SIG-M5 (cell line): ENCODE measurements around the gene PAPLN.

Experiments used
- DNase-seq: peaks from one replicate; lab custom pipeline; 2025; lab: John Stamatoyannopoulos, UW

Gene PAPLN

GRCh38 chr14:73232984-73233383 lies 4.3 kb upstream of the PAPLN start:
- DNase-seq = no peak

GRCh38 chr14:73233564-73233963 lies 3.7 kb upstream of the PAPLN start:
- no peak for DNase-seq

DNA sequence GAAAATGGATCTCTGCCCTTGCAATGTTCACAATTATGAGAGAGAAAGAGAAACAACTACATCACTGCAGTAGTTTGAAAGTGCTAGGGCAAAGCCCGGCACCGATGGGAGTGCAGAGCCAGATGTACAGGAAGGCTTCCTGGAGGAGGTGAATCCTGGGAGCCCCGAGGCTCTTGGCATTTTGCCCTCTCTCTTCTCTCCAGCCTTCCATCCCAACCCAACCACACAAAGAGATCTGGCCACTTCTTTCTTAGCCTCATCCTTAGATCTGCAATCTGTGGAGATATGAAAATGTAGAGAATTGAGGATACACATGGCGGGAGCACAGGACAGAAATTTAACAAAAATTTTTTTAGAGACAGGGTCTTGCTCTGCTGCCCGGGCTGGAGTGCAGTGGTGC lies 3.3 kb upstream of the PAPLN start:
- no peak for DNase-seq

- DNase-seq = no peak
These were observed 2.5 kb upstream of the PAPLN start for GRCh38 chr14:73234586-73235394.

- no peak for DNase-seq
These were observed 1.7 kb upstream of the PAPLN start for GRCh38 chr14:73235531-73236155.

DNA sequence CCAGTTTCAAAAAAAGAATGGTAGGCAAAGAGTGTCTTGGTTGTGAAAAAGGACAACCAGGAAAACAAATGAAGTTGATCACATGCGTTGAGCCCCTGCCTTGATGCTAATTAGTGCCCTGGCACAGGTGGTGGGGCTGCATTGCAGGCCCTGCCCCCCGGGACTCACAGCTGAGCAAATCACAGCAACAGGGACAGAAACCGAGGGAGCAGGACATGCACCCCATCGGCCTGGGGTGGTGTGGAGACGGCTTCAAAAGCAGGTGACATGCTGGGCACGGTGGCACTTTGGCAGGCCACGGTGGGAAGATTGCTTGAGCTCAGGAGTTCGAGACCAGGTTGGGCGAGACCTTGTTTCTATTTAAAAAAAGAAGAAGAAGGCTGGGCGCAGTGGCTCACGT lies 1.1 kb upstream of the PAPLN start:
- DNase-seq = no peak

- no peak for DNase-seq
These were observed 521 bp upstream of the PAPLN start for GRCh38 chr14:73236752-73237218.

- no peak for DNase-seq
These were observed 599 bp downstream of the PAPLN start for GRCh38 chr14:73237786-73238423.

DNA sequence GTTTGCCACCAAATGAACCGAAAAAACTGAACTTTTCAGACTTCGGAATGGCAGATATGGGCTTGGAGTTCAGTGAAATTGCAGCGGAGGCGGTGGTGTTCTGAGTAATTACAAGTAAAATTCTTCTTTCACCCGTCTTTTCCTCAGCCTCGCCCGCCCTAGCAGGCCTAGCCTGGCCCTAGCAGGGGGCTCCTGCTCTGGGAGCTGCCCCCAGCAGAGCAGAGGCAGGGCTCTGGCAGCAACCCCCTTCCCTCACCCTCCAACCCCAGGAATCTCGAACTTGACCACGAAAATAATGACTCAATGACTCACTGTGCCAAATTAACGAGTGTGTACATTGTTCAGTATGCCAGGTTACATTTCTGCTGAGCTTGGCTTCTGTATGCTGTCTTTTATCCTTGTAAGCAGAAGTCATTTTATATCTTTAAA lies 1.1 kb downstream of the PAPLN start:
- DNase-seq = no peak

DNA sequence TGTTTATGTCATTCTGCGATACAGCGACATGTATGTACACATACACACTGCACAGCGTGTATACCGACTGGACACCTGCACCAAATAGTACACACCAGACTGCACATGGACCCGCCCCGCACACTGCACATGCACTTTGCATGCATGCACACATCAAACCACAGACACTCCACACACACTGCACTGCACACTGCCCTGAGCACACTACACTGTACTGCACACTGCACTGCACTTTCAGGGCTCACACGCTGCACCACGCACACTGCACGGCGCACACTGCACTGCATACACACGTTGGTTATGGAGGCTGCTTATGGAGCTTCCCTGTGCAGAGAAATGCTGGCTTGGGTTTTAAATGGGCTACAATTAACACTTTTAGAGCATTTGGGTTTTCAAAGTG lies 1.6 kb downstream of the PAPLN start:
- DNase-seq = no peak

GRCh38 chr14:73239393-73240241 lies 2.3 kb downstream of the PAPLN start:
- DNase-seq = no peak

GRCh38 chr14:73240816-73241480 lies 3.6 kb downstream of the PAPLN start:
- DNase-seq = peak; percentile 16

DNA sequence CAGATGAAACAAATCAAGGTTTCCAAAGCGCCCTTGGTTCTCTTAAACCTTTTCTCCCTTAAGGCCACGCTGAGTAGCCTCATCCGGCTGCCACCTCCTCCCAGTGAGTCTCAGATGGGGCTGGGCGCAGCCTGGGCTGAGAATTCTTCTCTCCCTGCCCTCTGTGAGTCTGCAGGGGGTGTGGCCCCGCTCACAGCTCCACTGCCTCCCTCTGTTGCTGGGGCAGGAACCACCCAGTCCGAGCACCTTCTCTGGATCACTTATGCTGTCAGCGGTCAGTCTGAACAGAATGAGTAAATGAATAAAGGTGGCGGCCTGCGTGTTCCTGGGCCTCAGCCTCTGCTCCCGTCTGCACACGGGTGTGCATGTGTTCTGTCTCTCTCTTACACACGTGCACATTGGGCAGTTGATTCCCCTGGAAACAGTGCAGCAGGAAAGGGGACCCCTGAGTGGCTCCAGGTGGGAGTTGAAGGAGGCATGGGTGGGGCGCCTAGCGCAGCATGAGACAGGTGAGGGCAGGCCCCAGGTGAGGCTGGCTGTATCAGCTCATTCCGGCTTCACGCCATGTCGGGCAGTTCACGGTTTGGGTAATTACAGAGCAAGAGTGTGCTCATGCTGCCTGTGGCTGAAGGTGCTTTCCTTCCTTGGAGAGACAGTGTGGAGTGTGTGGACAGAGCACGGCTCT lies 4.3 kb downstream of the PAPLN start:
- DNase-seq = no peak

DNA sequence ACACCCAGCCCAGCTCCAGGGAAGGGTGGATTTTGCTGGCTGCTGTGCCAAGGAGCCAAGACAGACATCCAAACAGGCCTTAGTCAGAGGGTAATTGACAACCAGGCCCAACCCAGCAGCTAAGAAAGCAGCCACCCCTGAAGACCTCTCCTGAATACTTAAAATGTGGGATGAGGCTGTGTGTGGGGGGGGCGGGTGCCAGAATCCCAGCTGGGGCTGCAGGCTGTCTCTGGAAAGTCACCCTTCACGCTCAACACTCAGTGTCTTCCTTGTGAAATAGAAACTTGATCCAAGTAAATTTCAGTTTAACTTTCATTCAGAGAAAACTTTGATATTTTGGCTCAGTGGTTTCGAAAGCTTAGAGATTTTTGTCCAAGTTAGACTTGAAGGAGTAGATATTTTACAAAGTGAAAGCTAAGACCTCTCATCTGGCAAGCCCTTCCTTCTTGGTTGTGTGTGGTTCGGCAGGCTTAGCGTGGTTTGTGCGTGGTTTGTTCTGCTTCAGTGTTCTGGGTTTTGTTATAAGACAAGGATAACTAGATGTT lies 5.1 kb downstream of the PAPLN start:
- DNase-seq = no peak

DNA sequence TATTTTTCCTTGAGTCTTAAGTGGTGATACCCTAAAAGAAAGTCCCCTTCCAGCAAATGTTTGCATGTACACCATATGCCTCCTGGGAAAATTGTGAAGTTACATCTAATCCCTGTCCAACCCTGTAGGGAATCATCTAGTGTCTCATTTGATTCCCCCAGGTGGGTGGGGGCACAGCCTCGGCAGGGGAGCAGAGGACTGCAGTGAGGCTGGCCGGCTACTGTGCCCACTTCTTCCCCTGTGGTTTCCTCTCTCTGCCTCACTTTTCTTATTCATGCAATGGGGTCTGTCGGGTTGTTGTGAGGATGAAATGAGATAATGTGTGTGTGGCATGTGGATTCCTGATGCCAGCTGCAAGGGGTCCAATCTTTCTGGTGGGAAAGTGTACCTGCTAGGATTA lies 6.0 kb downstream of the PAPLN start:
- no peak for DNase-seq

GRCh38 chr14:73243748-73244147 lies 6.4 kb downstream of the PAPLN start:
- no peak for DNase-seq

DNA sequence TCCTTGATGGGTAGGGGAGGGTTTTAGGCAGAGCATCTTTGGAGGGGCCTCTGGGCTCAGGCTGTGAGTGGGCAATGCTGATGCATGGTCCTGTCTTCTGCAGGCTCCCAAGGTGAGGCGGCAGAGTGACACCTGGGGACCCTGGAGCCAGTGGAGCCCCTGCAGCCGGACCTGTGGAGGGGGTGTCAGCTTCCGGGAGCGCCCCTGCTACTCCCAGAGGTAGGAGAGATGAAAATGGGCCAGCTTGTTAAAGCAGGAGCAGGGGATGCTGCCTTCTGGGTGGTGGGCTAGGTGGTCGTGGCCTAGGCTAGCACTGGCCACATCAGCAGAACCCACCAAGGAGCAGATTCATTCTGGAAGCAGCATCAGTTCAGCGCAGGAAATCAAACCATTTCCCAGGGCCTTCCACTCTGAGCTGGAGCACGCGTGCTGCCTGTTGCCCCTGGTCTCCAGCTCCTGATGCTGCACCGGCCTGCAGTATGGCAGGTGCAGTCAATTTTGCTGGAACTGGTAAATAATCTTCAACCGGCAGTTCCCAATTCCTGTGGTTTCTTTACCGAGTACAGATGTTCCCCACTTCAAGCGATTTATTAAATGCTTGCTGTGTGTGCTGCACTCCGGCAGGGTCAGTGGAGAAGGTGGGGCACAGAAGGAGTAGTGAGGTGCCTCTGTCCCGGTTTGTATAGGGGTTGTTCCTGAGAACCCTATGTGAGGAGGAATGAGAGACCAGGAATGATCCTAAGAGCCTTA lies 7.4 kb downstream of the PAPLN start:
- DNase-seq = no peak

DNA sequence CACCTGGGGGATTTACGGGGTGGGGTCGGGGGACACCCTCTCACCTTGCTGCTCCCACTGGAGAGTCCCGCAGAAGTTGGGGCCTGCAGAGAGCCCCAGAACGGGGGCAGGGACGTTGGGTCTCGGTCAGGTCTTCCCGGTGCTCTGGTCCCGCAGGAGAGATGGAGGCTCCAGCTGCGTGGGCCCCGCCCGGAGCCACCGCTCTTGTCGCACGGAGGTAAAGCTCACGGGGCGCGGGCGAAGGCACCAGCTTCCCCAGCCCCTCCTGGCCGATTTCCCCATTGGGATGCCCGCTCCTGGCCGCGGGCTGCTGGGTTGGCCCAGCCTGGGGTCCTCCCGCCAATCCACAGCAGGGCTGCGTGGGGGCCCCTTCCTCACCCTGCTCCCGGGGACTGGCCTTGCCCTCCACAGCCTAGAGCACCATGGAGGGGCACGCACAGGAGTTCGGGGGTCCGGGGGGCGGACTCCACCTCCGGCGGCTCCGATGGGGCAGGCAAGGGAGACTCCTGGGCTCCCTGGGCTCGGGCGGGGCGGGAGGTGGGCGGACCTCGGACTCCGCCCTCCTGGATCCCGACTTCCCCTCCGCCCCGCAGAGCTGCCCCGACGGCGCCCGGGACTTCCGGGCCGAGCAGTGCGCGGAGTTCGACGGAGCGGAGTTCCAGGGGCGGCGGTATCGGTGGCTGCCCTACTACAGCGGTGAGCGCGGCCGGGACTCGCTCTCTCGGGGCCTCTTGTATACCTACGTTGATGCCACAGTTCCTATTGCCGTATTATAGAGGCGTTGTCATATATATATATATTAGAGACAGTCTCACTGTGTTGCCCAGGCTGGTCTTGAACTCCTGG lies 8.4 kb downstream of the PAPLN start:
- no peak for DNase-seq
